Neural cell (in vitro differentiated cells): ENCODE data around the gene ATP6AP2.

ENCODE experiments used
- CTCF ChIP-seq: fragments of 450-650 bp; IDR thresholded peaks from 2 replicates; pipeline ENCODE4 v1.5.1; 2014; ENCODE audit warnings: antibody characterized with exemption, mild to moderate bottlenecking, moderate library complexity; ENCODE audit not compliant: poor library complexity, severe bottlenecking
- EZH2 ChIP-seq: fragments of 200-600, 300-800 bp; shearing (Covaris generic), sonication (generic); IDR thresholded peaks from 2 replicates; pipeline ENCODE4 v1.6.1; 2014; ENCODE audit warnings: antibody characterized with exemption, low read length, borderline replicate concordance, mild to moderate bottlenecking; ENCODE audit not compliant: insufficient read depth, poor library complexity, severe bottlenecking
- RAD21 ChIP-seq: fragments of 450-650 bp; conservative IDR thresholded peaks from 2 replicates; pipeline ENCODE4 v1.6.1; 2014; ENCODE audit warnings: antibody characterized with exemption, mild to moderate bottlenecking, moderate library complexity
- REST ChIP-seq: IDR thresholded peaks from 2 replicates; pipeline ENCODE4 v1.6.1; 2012; ENCODE audit warnings: borderline replicate concordance

- TF ChIP-seq REST (no peak), CTCF (peak; percentile 72), RAD21 (peak; percentile 79), EZH2 (no peak)
Observed at GRCh38 chrX:40651620-40652223, 71.0 kb downstream of the ATP6AP2 start.
